GM19372 (cell line): ENCODE data around the gene TLX2.
A peak's percentile ranks its signal among the peaks of the same experiment; 100 is the strongest.
"Not testable (repeated sequence)": the region's sequence is repeated elsewhere in the genome, so short reads cannot be mapped to it uniquely, and the experiment has no call there.

Experiments used
- ATAC-seq: cut with Tn5 transposase; IDR thresholded peaks from one replicate; pipeline ENCODE4 v1.9.1; 2021; ENCODE audit warnings: mild to moderate bottlenecking, low read depth, moderate library complexity; ENCODE audit not compliant: unreplicated experiment

TLX2 gene

DNA sequence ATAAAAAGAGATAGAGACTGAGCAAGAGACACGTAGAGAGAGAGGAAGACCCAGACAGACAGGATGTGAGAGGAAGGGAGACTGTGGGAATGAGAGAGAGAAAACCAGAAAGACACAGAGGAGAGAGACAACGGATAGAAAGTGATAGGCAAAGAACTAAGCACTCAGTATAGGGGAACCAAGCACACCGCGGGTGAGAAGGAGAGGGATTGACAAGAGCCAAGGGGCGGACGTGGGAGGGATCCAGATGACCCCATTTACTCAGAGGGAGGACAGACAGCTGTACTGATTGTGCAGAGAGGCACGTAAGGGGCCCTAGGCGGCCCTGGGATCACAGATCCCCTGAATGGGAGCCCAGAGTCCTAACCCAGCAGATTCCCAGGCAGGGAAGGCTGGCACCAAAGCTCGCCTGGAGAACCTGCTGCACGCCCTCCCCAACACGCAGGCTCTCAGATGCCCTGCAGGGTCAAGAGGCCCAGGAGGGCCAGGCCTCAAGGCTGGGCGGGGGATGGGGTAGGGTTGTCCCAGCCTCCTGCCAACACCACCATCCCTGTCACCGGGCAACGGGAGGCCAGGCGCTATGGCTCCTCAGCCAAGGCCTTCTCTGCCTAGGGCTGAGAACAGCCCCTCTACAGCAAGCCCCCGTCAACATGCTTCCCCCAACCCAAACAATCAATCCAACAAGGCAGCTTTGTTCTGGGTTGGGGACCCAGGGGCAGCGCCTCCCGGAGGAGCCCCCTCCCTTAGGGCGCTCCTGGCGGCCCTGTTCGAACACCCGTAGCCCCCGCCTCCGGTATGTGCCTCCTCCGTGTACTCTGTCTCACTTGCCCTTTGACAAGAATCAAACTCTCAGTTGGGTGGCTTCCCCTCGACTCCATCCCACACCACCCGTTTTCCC, 38.9 kb downstream of the TLX2 start:
- ATAC-seq = no peak

DNA sequence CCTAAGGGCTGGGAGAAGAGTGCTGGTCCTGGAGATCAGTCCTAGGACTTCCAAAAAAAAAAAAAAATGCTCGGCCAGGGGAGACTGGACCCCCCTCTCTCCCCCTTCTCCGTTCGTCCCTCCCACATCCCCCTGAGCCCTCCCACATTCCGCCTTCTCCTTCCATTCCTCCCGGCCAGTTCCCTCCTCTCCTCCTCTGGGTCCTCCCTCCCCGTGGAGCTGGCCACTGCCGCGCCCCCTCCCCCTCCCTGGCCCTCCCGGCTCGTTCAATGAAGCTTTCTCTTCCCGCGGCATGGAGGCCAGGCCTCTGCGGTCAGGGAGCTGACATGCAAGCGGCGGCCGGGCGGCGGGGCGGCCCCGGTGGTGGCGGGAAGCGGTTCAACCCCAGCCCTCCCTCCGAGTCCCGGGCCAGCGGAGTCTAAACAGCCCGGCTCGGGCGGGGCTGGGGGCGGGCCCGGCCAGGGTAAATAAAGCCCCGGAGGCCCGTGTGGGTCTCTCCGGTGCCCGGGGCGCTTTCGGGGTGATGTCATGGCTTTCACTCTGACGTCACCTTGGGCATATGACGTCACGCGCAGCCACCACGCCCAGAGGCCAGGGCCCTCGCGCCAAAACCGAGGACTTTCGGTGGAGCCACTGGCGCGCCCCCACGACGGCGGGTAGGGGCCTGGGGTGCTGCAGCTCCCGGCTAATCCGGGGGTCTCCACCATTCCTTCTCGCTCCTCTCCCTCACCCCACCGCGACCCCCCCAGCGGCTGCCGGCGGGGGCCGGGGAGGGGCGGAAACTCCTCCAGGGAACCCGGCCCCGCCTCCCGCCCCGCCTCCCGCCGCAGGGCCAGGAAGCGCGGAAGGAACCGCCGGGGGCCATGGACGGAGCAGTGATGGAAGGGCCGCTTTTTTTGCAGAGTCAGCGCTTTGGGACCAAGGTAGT, 39.9 kb downstream of the TLX2 start, which contains the start of the genes DOK1 and LOXL3:
DOK1 (plus strand) TSS at position 829 of the 928 bp plus-strand sequence; CDS start at position 864, 35 bp downstream.
LOXL3 (minus strand) TSS at position 51 of the 928 bp plus-strand sequence. CDS start 1,308 bp downstream, outside the sequence.
- peak; percentile 60 for ATAC-seq

DNA sequence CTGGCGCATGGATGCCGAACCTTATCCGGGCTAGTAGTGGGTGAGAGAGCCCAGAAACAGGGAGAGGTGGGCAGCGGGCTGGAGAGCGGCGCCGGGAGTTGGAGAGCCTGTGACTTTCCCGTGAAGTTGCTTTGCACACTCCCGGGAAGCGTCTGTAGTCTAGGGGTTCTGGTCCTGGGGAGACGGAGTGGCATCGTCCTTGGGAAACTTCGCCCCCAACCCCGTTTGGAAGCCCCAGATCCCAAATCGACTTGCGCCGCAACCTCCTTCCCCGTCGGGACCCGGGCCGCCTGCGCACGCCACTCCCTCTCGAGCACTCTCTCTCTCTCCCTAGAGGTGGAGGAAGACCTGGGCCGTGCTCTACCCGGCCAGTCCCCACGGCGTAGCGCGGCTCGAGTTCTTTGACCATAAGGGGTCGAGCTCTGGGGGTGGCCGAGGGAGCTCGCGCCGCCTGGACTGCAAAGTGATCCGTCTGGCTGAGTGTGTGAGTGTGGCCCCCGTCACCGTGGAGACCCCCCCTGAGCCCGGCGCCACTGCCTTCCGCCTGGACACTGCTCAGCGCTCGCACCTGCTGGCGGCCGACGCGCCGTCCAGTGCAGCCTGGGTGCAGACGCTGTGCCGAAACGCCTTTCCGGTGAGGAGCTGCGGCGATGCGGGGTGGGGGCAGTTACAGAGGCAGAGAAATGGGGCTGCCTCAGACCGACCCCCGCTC, 40.7 kb downstream of the TLX2 start:
- peak; percentile 61 for ATAC-seq

DNA sequence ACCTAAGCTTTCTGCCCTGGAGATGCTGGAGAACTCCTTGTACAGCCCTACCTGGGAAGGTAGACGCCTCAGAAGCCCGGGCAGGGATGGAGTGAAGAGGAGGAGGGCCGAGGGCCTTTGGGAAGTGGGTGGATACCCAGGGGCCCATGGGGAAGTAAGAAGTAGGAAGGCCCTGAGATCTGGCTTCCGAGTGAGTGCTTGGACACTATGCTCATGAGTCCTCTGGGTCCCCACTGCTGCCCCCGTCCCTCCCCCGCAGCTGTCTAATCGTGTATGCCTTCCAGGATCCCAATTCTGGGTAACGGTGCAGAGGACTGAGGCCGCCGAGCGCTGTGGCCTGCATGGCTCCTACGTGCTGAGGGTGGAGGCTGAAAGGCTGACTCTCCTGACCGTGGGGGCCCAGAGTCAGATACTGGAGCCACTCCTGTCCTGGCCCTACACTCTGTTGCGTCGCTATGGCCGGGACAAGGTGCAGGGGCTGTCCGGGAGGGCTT, 41.4 kb downstream of the TLX2 start:
- no peak for ATAC-seq

- ATAC-seq = no peak
Observed at GRCh38 chr2:74556159-74556558, 41.9 kb downstream of the TLX2 start.

DNA sequence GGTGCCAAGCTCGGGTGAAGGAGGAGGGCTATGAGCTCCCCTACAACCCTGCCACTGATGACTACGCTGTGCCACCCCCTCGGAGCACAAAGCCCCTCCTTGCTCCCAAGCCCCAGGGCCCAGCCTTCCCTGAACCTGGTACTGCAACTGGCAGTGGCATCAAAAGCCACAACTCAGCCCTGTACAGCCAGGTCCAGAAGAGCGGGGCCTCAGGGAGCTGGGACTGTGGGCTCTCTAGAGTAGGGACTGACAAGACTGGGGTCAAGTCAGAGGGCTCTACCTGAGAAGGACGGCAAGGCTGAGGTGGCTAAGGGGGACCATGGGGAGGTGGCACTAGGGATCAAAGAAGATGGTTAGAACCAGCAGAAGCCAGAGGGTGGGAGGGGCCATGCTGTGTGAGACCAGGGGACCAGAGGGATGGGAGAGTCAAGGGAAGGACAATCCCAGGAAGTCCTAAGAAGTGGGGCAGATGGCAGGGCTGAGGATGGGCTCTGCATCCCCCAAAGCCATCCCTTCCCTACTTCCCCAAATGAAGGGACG, 42.7 kb downstream of the TLX2 start:
- no peak for ATAC-seq

DNA sequence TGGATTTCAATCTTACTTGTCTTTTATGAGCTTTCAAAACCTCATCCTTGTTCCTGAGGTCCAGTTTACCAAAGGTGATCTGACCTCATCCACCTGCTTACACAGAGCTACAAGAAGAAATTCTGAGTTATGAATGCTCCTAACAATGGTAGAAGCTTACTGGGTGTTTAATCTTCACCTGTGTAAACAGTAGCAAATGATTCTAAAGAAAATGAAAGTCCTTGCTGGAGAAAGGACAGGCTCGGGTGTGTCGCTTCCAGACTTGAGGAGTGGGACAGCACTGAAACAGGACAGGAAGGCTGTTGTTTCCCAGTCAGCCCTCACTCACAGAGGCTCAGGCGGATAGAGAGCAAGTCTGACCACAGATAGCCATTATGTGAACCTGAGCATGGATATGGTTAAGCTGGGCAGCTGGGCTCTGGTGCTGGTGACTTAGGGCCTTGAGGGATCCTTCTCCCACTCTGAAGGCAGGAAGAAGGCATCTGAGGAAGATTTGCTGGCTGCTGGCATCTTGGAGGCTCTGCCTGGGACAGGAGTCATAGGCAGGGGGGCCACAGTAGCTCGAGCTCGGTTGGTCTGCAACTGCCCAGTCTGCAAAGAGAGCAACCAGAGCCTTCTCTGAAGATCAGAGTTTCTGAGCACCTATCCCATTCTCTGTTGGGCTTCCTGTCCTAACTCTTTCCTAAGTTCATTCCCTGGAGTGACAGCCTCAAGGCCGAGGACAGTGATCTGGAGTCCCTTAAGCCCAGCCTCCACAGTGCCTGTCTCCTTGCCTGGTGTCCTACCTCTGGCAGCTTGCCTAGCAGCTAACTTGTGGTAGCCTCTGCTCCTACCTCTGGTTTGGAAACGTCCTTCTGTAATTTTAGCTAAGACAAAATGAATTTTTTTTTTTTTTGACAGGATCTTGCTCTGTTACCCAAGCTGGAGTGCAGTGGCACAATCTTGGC, 44.3 kb downstream of the TLX2 start:
- no peak for ATAC-seq

- ATAC-seq = no peak
Observed at GRCh38 chr2:74559912-74560311, 45.7 kb downstream of the TLX2 start.

- ATAC-seq = no peak
Observed at GRCh38 chr2:74560591-74560990, 46.3 kb downstream of the TLX2 start.

GRCh38 chr2:74561022-74561421, 46.8 kb downstream of the TLX2 start:
- ATAC-seq = not testable (repeated sequence)

DNA sequence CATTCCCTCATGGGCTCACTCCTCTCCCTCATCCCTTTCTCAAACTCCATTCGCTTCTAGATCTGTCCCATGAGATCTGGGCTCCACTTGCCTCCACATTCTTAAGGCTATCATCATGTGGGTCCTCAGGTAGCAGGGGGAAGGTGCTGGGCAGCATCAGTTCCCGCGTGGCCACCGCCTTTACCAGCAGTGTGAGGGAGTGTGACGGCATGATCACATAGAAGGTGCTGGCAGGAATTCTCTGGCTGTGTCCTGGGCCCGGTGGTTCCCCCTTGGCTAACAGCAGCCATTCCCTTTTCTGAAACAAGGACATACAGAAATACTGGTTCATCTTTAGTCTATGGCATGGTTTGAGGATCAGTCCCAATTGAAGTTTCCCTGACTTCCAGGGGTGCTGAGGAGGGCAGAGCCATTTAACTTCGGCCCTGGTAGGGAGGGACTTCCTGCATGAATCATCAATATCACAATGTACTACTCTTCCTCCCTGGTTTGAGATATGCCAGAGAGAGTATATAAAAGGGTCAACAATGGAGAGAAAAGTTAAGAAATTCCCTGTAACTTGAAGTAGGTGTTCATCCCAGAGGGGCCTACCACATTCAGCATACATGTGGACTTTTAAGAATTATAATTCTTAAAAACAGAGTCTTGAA, 48.0 kb downstream of the TLX2 start:
- ATAC-seq = no peak

GRCh38 chr2:74564222-74564621, 50.0 kb downstream of the TLX2 start:
- ATAC-seq = no peak

DNA sequence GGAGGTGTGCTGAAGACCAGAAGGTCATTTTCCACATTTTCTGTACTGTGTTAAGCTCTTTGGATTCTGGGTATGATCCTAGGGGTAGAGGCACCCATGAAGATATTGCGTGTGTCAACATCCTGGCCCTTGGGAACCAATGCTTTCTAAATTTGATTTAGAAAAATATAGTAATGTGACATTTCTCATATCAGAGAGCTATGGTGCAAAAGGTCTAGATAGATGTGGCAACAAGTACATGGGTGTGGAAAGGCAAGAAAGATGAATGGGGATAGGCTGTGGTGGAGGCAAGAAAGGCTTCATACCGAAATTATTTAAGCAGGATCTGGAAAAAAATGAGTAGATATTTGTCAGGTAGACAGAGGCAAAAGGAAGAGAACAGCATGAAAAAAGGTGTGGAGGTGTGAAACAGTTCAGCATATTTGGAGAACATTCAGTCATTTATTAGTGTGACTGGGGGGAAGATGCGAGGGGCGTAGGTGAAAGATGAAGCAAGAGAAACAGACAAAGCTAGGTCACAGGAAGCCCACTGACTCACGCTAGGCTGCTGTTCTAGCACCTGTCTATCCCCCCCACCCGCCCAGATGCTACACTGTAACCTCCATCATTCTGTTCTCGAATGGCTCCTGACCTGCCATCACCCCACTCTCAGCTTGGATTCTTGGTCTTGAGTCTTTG, 52.0 kb downstream of the TLX2 start:
- no peak for ATAC-seq

GRCh38 chr2:74566754-74567085, 52.5 kb downstream of the TLX2 start:
- no peak for ATAC-seq
